Measurements from ENCODE around the gene PLPPR1. TPM values are rescaled to one million over a fixed set of nuclear protein-coding genes. Genes with fewer than 3 reads are reported as not detected.

Gene PLPPR1
- total and polyA plus RNA-seq, 2 of the 13 experiments (the other 11 are each of a cell fraction or from before 2014, with no cell fraction given) = 16.0 to 84.7 TPM

DNA sequence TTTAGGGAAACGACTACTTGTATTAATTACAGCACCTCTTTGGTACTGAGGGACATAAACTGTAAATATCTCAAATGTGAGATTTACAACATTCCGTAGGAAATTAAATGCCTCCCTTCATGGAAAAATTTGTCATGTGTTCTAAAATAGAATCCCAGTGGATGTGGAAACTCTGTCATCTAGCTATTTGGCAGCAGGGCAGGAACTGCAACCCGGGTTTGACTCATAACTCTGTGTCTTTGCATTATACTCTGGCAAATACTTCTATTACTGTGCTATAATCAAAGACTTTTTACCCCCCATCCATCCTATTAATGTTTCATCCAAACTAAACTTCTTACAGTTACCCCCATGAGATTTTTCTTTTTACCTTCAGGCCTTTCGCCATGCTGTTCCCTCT, 6.6 kb downstream of the PLPPR1 start:
- Histone ChIP-seq H3K27ac (ENCODE audit: extremely low read length, insufficient read depth, low read length) (no peak overlapping the region), H3K4me1 (ENCODE audit: insufficient read depth, low read length) (peaks cover 27% of the 10 kb centered on the region), H2AFZ (ENCODE audit: low read length) (no peak overlapping the region), H3K9me3 (ENCODE audit: low read length) (no peaks in the 10 kb centered on the region), H3K9ac (ENCODE audit: insufficient read depth, low read depth, low read length) (no peak overlapping the region), H3K27me3 (ENCODE audit: control insufficient read depth in 1 of 2, insufficient read depth in 2 of 2, low read length in 2 of 2) (peaks cover under 1 to 1% of the 10 kb centered on the region in 2 experiments; a peak in 1 of 5 replicates), H3K4me3 (replicated peaks in 1 of 3; ENCODE audit: insufficient read depth in 1 of 3, low read depth in 2 of 3, low read length in 3 of 3) (no peak overlapping the region), H3K36me3 (replicated peaks in 1 of 2; ENCODE audit: control insufficient read depth in 1 of 2, insufficient read depth in 2 of 2, low read length in 2 of 2) (no peaks in the 10 kb centered on the region), H3K4me2 (ENCODE audit: low read depth, low read length) (no peak overlapping the region), H3K79me2 (ENCODE audit: insufficient read depth, low read length) (no peaks in the 10 kb centered on the region), H4K20me1 (ENCODE audit: insufficient read depth, low read length) (no peaks in the 10 kb centered on the region)
- no peak for TF ChIP-seq ZNF724P (CRISPR knock-in tag; IDR thresholded peaks at IDR 0.05; ENCODE audit: borderline replicate concordance)
- TF ChIP-seq, protein P1, sequence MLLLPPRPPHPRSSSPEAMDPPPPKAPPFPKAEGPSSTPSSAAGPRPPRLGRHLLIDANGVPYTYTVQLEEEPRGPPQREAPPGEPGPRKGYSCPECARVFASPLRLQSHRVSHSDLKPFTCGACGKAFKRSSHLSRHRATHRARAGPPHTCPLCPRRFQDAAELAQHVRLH (CRISPR knock-in tag; IDR thresholded peaks at IDR 0.05; ENCODE audit: borderline replicate concordance, low read depth) = no peak
- POLR2A ChIA-PET = no interaction called here
- CTCF ChIA-PET (ENCODE audit: low intra/inter-chr PET ratio, low total read pairs) = no interaction called here
- no peak for DNase-seq (ENCODE audit: low spot score)
- in situ Hi-C loops (cut with HindIII; ENCODE audit: extremely low pct_ligation_motif_present, low pct_unique_long_range_greater_than_20kb) (no loop called here), intact Hi-C loops (cut with micrococcal nuclease; ENCODE audit: unreplicated experiment) (no loop called here)
- BruUV-seq (replicated peaks) = no TSS peak
- ATAC-seq = no peak
- WGBS (ENCODE audit: low lambda C conversion rate) = 70% methylated on average over 4 of the region's 4 CpGs
- FAIRE-seq = no peak

DNA sequence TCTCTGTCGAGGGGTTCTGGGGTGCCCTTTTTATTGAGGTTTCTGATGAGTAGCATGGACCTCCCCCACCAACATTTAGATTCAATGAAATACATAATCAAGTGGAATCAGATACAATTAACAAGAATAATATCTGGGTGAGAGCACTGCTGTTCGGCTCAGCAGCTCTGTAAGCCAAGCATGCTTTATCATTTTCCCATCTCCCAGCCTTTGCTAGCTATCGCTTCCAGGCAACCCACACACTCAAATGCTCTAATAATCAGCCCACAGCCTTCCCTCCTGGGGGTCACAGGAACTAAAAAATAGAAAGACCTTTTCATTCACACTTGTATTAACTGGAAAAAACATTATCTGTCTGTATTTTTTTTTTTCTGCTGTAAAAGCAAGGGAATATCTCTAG, 8.9 kb downstream of the PLPPR1 start:
- DNase-seq (ENCODE audit: low spot score) = no peak
- intact Hi-C loops (cut with micrococcal nuclease; ENCODE audit: unreplicated experiment) = no loop called here
- Histone ChIP-seq H3K9me3 (ENCODE audit: low read length) (no peaks in the 10 kb centered on the region), H2AFZ (ENCODE audit: low read length) (no peak overlapping the region), H4K20me1 (ENCODE audit: insufficient read depth, low read length) (no peaks in the 10 kb centered on the region), H3K9ac (ENCODE audit: insufficient read depth, low read depth, low read length) (no peak overlapping the region), H3K36me3 (replicated peaks in 1 of 2; ENCODE audit: control insufficient read depth in 1 of 2, insufficient read depth in 2 of 2, low read length in 2 of 2) (no peaks in the 10 kb centered on the region), H3K27me3 (ENCODE audit: control insufficient read depth in 1 of 2, insufficient read depth in 2 of 2, low read length in 2 of 2) (0 out of 5 replicates have a peak, but pooled peaks cover 0 to 1% of the 10 kb centered on the region in 2 experiments), H3K79me2 (ENCODE audit: insufficient read depth, low read length) (no peaks in the 10 kb centered on the region), H3K4me3 (replicated peaks in 1 of 3; ENCODE audit: insufficient read depth in 1 of 3, low read depth in 2 of 3, low read length in 3 of 3) (no peak overlapping the region), H3K4me1 (ENCODE audit: insufficient read depth, low read length) (peaks cover 15% of the 10 kb centered on the region), H3K4me2 (ENCODE audit: low read depth, low read length) (no peak overlapping the region), H3K27ac (ENCODE audit: extremely low read length, insufficient read depth, low read length) (no peak overlapping the region)
- no peak for FAIRE-seq
- WGBS (ENCODE audit: low lambda C conversion rate) = 87% methylated on average over 3 of the region's 3 CpGs
- BruUV-seq (replicated peaks) = no TSS peak
- CTCF ChIA-PET (ENCODE audit: low intra/inter-chr PET ratio, low total read pairs) = no interaction called here
- POLR2A ChIA-PET = interaction anchor here (3.5 kb wide), 1 partner anchor 9 kb away, joined by 14 read pairs; the partner anchor contains the start of gene PLPPR1
- ATAC-seq = no peak
- in situ Hi-C loops (cut with HindIII; ENCODE audit: extremely low pct_ligation_motif_present, low pct_unique_long_range_greater_than_20kb) = no loop called here
- TF ChIP-seq NCOA5 (CRISPR knock-in tag; IDR thresholded peaks at IDR 0.05) = no peak
- TF ChIP-seq MIER3 (CRISPR knock-in tag; IDR thresholded peaks at IDR 0.05; ENCODE audit: borderline replicate concordance) = no peak
- TF ChIP-seq, protein P2, sequence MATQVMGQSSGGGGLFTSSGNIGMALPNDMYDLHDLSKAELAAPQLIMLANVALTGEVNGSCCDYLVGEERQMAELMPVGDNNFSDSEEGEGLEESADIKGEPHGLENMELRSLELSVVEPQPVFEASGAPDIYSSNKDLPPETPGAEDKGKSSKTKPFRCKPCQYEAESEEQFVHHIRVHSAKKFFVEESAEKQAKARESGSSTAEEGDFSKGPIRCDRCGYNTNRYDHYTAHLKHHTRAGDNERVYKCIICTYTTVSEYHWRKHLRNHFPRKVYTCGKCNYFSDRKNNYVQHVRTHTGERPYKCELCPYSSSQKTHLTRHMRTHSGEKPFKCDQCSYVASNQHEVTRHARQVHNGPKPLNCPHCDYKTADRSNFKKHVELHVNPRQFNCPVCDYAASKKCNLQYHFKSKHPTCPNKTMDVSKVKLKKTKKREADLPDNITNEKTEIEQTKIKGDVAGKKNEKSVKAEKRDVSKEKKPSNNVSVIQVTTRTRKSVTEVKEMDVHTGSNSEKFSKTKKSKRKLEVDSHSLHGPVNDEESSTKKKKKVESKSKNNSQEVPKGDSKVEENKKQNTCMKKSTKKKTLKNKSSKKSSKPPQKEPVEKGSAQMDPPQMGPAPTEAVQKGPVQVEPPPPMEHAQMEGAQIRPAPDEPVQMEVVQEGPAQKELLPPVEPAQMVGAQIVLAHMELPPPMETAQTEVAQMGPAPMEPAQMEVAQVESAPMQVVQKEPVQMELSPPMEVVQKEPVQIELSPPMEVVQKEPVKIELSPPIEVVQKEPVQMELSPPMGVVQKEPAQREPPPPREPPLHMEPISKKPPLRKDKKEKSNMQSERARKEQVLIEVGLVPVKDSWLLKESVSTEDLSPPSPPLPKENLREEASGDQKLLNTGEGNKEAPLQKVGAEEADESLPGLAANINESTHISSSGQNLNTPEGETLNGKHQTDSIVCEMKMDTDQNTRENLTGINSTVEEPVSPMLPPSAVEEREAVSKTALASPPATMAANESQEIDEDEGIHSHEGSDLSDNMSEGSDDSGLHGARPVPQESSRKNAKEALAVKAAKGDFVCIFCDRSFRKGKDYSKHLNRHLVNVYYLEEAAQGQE (IDR thresholded peaks at IDR 0.05; ENCODE audit: borderline replicate concordance in 1 of 2, low read depth in 1 of 2, low read length in 2 of 2) = no peak
- TF ChIP-seq GZF1 (CRISPR knock-in tag; IDR thresholded peaks at IDR 0.05) = no peak
- no peak for TF ChIP-seq THYN1 (CRISPR knock-in tag; IDR thresholded peaks at IDR 0.05; ENCODE audit: borderline replicate concordance, low read depth)
- TF ChIP-seq ZNF737 (CRISPR knock-in tag; IDR thresholded peaks at IDR 0.05; ENCODE audit: borderline replicate concordance) = no peak
- TF ChIP-seq, protein P3, sequence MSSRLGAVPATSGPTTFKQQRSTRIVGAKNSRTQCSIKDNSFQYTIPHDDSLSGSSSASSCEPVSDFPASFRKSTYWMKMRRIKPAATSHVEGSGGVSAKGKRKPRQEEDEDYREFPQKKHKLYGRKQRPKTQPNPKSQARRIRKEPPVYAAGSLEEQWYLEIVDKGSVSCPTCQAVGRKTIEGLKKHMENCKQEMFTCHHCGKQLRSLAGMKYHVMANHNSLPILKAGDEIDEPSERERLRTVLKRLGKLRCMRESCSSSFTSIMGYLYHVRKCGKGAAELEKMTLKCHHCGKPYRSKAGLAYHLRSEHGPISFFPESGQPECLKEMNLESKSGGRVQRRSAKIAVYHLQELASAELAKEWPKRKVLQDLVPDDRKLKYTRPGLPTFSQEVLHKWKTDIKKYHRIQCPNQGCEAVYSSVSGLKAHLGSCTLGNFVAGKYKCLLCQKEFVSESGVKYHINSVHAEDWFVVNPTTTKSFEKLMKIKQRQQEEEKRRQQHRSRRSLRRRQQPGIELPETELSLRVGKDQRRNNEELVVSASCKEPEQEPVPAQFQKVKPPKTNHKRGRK (CRISPR knock-in tag; IDR thresholded peaks at IDR 0.05) = no peak
- TF ChIP-seq, protein P4, sequence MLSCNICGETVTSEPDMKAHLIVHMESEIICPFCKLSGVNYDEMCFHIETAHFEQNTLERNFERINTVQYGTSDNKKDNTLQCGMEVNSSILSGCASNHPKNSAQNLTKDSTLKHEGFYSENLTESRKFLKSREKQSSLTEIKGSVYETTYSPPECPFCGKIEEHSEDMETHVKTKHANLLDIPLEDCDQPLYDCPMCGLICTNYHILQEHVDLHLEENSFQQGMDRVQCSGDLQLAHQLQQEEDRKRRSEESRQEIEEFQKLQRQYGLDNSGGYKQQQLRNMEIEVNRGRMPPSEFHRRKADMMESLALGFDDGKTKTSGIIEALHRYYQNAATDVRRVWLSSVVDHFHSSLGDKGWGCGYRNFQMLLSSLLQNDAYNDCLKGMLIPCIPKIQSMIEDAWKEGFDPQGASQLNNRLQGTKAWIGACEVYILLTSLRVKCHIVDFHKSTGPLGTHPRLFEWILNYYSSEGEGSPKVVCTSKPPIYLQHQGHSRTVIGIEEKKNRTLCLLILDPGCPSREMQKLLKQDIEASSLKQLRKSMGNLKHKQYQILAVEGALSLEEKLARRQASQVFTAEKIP (CRISPR knock-in tag; IDR thresholded peaks at IDR 0.05; ENCODE audit: borderline replicate concordance) = no peak
- TF ChIP-seq SATB2 (CRISPR knock-in tag; IDR thresholded peaks at IDR 0.05) = no peak
